HG02678 (cell line): ENCODE results near the gene CKB.

Experiments
- ATAC-seq: cut with Tn5 transposase; IDR thresholded peaks from one replicate; pipeline ENCODE4 v1.9.1; 2021; ENCODE audit warnings: mild to moderate bottlenecking, moderate library complexity; ENCODE audit not compliant: unreplicated experiment

CKB gene

GRCh38 chr14:103492156-103492925 is 30.3 kb downstream of the CKB start:
- ATAC-seq = no peak

DNA sequence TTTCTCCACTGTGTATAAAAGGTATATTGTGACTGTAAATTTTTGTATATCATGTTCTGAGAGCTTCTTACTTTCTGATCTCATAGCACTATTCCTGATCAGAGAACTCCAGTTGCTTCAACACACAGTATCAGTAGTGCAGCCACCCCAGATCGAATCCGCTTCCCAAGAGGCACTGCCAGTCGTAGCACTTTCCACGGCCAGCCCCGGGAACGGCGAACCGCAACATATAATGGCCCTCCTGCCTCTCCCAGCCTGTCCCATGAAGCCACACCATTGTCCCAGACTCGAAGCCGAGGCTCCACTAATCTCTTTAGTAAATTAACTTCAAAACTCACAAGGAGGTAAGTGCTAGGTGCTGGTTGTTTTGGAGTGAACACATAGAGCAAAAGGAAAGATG is 30.9 kb downstream of the CKB start:
- ATAC-seq = no peak

- ATAC-seq = no peak
Observed at GRCh38 chr14:103489621-103490020, 33.0 kb downstream of the CKB start.

DNA sequence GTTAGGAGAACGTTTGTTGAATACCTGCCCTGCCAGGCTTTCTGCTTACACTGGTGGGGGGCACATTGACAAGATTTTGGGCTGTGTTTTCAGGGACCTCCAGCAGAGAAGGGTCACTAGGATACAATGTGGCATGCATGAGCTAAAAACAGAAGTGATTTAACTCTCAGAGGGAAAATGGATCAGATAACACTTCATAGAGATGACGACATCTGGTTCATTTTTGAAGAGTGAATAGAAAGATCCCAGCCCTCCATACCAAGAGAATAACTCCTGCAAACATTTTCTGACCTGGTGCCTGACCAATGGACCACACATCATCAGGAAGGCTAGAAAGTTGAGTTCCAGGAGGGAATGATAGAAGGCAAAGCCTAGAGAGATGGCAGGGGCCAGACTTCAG is 33.7 kb downstream of the CKB start:
- ATAC-seq = no peak

DNA sequence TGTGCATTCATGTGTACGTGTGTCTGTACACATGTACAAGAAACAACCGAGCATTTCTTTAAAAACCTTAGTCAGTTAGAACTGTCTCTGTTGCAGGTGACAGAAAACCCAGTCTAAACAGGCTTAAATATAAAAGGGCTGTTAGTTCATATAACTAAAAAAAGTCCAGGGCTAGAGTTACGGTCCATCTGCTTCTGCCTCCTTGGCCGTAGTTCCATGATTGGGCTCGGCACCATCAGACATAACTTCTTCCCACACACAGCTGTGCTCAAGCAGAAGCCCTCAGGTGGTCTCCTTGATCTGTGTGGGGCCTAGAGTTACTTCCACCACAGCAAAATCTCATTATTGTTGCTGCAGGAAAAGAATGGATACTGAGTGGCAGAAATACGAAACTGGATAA is 34.6 kb downstream of the CKB start:
- ATAC-seq = no peak

DNA sequence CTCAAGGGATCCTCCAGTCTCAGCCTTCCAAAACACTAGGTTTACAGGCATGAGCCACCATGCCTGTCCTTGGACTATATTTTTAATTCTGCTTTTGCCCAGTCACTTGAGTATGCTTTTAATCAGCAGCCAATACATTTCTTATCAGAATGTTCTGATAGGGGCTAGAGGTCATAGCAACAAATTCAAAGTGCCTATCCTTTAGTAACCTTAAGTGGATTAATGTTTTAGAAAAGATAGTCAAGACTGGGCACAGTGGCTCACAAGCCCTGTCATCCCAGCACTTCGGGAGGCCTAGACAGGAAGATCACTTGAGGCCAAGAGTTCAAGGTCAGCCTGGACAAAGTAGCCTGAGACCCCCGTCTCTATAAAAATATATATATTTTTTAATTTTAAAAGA is 37.1 kb downstream of the CKB start:
- no peak for ATAC-seq

DNA sequence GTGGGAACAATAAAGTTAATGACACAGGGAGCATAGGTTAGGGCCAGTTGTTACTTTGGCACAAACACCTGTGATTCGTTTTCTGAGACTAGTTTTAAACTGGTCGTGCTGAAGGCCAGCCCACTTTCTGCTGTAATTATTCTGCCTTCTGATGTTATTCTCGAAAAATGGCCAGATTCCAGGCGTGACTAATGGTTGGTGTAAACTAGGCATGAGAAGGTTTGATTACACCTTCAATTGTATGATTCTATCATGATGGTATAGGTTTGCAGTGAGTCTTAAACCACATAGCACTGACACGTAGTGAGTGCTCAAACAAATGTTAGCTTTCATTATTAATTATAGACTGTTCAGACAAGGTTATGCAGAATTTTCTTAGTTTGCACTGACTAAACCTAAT is 39.0 kb downstream of the CKB start:
- ATAC-seq = no peak

- no peak for ATAC-seq
Observed at GRCh38 chr14:103480595-103480994, 42.0 kb downstream of the CKB start.

- no peak for ATAC-seq
Observed at GRCh38 chr14:103476631-103477030, 46.0 kb downstream of the CKB start.

DNA sequence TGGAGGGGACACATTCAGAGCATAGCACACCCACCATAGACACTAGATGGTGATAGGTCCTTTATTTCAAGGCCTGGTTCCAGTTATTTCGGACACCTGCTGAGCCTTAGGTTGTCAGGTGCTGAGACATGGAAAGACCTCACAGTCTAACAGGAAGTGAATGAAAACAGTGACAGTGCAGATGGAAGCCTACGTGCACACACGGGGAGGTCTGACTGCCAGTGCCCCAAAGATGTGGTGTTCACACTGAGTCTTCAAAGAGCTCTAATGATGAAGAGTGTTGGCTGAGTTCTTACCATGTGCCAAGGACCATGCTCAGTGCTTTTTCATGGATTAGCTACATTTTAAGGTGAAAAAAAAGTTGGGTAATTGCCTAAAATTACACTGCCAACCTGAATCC is 46.6 kb downstream of the CKB start:
- ATAC-seq = no peak

DNA sequence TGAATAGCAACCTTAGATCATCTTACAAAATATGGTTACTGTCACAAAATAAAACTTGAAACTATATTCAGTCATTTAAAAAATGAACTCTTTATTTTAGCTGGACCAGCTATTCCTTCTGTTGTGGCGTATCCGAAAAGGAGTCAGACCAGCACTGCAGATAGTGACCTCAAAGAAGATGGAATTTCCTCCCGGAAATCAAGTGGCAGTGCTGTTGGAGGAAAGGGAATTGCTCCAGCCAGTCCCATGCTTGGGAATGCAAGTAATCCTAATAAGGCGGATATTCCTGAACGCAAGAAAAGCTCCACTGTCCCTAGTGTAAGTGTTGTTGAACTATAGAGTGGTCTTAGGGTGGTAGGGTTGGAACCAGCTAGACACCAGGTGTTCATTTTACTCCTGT is 47.7 kb downstream of the CKB start:
- ATAC-seq = no peak

- no peak for ATAC-seq
Observed at GRCh38 chr14:103472939-103473338, 49.7 kb downstream of the CKB start.
